Panc1 (cell line): ENCODE results near the gene CYB5R3. TPM values are rescaled to one million over a fixed set of nuclear protein-coding genes. Genes with fewer than 3 reads are reported as not detected.

Source experiments
- ATAC-seq: fragments of 200-7000 bp; cut with Tn5 transposase; 2 replicates; pipeline ENCODE4 v1.9.1; 2020; ENCODE audit warnings: mild to moderate bottlenecking, moderate library complexity
- BruUV-seq: library from RNA; stranded (reverse); fragments of 400-500 nt; replicated peaks from 2 replicates; lab custom pipeline; 2021; lab: Mats Ljungman, UMichigan
- CTCF ChIA-PET: fragments of 300-600 bp; sonication (Branson Sonifier 250); formaldehyde crosslinking; loops from one replicate; lab custom pipeline; 2022; ENCODE audit warnings: antibody characterized with exemption; lab: Charles Lee
- POLR2A ChIA-PET: fragments of 300-600 bp; sonication (Branson Sonifier 250); formaldehyde crosslinking; loops from one replicate; lab custom pipeline; 2022; ENCODE audit warnings: antibody characterized with exemption; lab: Charles Lee
- DNase-seq: peaks from one replicate; pipeline ENCODE4 v3.0.0-alpha.2; 2010; ENCODE audit warnings: low read depth, low spot score
- H3K27ac ChIP-seq: 2 replicates; pipeline ENCODE4 v1.5.1; 2011; ENCODE audit warnings: mild to moderate bottlenecking, low read length, inconsistent platforms
- H3K27me3 ChIP-seq: fragments of 200-500 bp; sonication (Bioruptor generic); 2 replicates; pipeline ENCODE4 v1.6.0; 2014; ENCODE audit warnings: low read length, inconsistent platforms; ENCODE audit not compliant: control insufficient read depth, insufficient read depth
- H3K36me3 ChIP-seq: fragments of 200-500 bp; sonication (Bioruptor generic); 2 replicates; pipeline ENCODE4 v1.5.1; 2014; ENCODE audit warnings: inconsistent platforms, mild to moderate bottlenecking, low read length, moderate library complexity; ENCODE audit not compliant: control insufficient read depth, insufficient read depth
- H3K4me1 ChIP-seq: 2 replicates; pipeline ENCODE4 v1.5.1; 2011; ENCODE audit warnings: inconsistent platforms, mild to moderate bottlenecking, low read length, moderate library complexity; ENCODE audit not compliant: control insufficient read depth, insufficient read depth
- H3K4me3 ChIP-seq, 2 experiments: 2 replicates each; pipeline ENCODE4 v1.5.1; 2011 to 2012; ENCODE audit warnings: low read depth in 2 of 2, low read length in 2 of 2, mild to moderate bottlenecking in 2 of 2, inconsistent platforms in 1 of 2, moderate library complexity in 1 of 2
- H3K9me3 ChIP-seq: fragments of 200-500 bp; sonication (Bioruptor generic); 2 replicates; pipeline ENCODE4 v1.5.1; 2014; ENCODE audit warnings: low read depth, mild to moderate bottlenecking, inconsistent platforms, low read length, moderate library complexity; ENCODE audit not compliant: control insufficient read depth, insufficient read depth
- POLR2AphosphoS5 ChIP-seq: IDR thresholded peaks from 2 replicates; pipeline ENCODE4 v1.6.1; 2012; ENCODE audit warnings: mild to moderate bottlenecking, low read depth, low read length, moderate library complexity
- SIN3A ChIP-seq: IDR thresholded peaks from 2 replicates; pipeline ENCODE4 v1.6.1; 2012; ENCODE audit warnings: low read depth, mild to moderate bottlenecking, low read length, moderate library complexity, borderline replicate concordance; ENCODE audit not compliant: insufficient read depth
- TCF7L2 ChIP-seq: IDR thresholded peaks from 2 replicates; pipeline ENCODE4 v1.6.1; 2011; ENCODE audit warnings: mild to moderate bottlenecking, low read depth, low read length, inconsistent platforms
- in situ Hi-C: cut with HindIII; loops from 2 replicates; pipeline ENCODE4 v1.10.0; 2016; ENCODE audit warnings: low sequenced_read_pairs, low pct_unique_long_range_greater_than_20kb
- intact Hi-C: fragments of 100-400 bp; cut with micrococcal nuclease; formaldehyde crosslinking; loops from one replicate; pipeline ENCODE4 v1.10.0; 2022; ENCODE audit not compliant: unreplicated experiment
- total RNA-seq: library from RNA; stranded (reverse); gene quantifications from one replicate; pipeline ENCODE4 v1.2.1, GENCODE V29; 2021; ENCODE audit not compliant: unreplicated experiment
- TF ChIP-seq, protein P1 (sequence below): fragments of 450-650 bp; IDR thresholded peaks from 2 replicates; pipeline ENCODE4 v1.5.1; 2017; ENCODE audit warnings: mild to moderate bottlenecking
- TF ChIP-seq, protein P2 (sequence below), 2 experiments: IDR thresholded peaks; 2 replicates each; pipeline ENCODE4 v1.6.1; 2011 to 2012; ENCODE audit warnings: low read depth in 2 of 2, control low read depth in 1 of 2, low read length in 1 of 2, mild to moderate bottlenecking in 1 of 2, moderate library complexity in 1 of 2; ENCODE audit not compliant: insufficient read depth in 1 of 2

CYB5R3 gene
- total RNA-seq, 1 experiment from 2014 or later, result 102 TPM

DNA sequence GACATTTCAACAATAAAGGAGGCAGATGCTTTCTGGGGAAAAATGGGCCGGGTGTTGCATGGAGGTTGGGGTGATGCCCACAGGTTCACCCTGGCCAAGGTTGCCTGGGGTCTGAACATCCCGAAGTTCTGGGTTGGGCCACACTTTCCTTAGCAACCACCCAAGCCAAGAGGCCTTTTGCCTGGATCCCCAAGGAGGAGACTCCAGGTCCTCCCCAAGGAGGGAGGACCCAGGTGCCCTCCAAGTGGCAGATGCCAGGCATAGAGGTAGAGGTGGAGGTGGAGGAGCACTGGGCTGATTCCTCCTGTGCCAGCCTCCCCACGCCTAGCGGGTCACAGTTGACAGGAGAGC lies 1.2 kb downstream of the CYB5R3 start:
- DNase-seq, result no peak
- Histone ChIP-seq H3K27me3 (no peaks in the 10 kb centered on the region), H3K9me3 (no peaks in the 10 kb centered on the region), H3K27ac (peak overlapping the region; percentile 85), H3K4me1 (no peaks in the 10 kb centered on the region; the same call in none of the 2 replicates), H3K36me3 (no peaks in the 10 kb centered on the region; the same call in 1 of the 2 replicates), H3K4me3 (peak overlapping the region; percentile 87 to 92)
- ChIA-PET CTCF (no interaction called here), POLR2A (no interaction called here)
- no peak for TF ChIP-seq SIN3A
- no TSS peak for BruUV-seq
- intact Hi-C loops (no loop called here), in situ Hi-C loops (no loop called here)
- ATAC-seq, result no peak

DNA sequence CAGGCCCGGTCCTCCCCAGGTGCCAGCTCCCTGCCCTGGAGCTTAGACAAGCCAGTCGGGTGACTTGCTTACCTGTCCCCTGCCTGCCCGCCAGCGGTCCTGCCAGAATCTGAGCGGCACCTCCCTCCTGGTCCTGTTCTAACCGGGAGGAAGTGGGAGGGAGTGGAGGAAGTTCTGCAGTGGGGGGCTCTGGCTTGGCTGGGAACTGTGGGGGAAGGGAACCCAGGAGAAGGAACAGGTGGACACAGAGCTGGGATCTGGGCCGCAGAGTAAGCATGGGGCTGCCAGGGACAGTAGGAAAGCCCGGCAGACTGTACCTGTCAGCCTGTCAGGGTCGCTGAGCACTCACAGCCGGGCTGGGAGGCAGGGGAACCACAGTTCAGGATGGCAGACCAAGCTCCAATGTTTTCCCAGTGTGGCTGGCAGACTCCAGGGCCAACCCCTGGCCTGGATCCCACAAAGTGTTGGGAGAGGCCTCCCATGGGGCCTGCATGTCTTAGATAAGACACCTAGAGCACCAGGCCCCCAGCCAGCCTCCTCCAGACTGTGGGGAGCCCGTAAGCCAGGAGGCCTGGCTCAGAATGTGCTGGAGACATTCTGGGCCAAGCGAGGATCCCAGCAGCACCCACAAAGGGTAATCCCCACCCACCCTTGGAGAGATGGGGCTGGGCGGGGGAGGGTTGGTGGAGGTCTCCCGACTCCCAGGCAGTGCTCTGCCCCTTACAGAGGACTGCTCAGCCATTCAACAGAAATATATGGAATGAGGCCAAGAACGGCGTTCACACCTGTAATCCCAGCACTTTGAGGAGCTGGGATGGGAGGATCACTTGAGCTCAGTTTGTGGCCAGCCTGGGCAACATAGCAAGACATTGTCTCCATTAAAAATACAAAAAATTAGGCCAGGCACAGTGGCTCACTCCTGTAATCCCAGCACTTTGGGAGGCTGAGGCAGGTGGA lies 2.3 kb downstream of the CYB5R3 start:
- Histone ChIP-seq H3K4me3 (no peak overlapping the region), H3K4me1 (no peaks in the 10 kb centered on the region; the same call in none of the 2 replicates), H3K36me3 (no peaks in the 10 kb centered on the region; the same call in 1 of the 2 replicates), H3K27ac (no peak overlapping the region), H3K9me3 (no peaks in the 10 kb centered on the region), H3K27me3 (no peaks in the 10 kb centered on the region)
- DNase-seq (no peak), ATAC-seq (no peak)
- ChIA-PET POLR2A (no interaction called here), CTCF (no interaction called here)
- in situ Hi-C loops (no loop called here), intact Hi-C loops (no loop called here)
- TF ChIP-seq TCF7L2 (no peak), POLR2AphosphoS5 (no peak), SIN3A (no peak)
- TF ChIP-seq, protein P1, sequence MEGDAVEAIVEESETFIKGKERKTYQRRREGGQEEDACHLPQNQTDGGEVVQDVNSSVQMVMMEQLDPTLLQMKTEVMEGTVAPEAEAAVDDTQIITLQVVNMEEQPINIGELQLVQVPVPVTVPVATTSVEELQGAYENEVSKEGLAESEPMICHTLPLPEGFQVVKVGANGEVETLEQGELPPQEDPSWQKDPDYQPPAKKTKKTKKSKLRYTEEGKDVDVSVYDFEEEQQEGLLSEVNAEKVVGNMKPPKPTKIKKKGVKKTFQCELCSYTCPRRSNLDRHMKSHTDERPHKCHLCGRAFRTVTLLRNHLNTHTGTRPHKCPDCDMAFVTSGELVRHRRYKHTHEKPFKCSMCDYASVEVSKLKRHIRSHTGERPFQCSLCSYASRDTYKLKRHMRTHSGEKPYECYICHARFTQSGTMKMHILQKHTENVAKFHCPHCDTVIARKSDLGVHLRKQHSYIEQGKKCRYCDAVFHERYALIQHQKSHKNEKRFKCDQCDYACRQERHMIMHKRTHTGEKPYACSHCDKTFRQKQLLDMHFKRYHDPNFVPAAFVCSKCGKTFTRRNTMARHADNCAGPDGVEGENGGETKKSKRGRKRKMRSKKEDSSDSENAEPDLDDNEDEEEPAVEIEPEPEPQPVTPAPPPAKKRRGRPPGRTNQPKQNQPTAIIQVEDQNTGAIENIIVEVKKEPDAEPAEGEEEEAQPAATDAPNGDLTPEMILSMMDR, result no peak
- TF ChIP-seq, protein P2, sequence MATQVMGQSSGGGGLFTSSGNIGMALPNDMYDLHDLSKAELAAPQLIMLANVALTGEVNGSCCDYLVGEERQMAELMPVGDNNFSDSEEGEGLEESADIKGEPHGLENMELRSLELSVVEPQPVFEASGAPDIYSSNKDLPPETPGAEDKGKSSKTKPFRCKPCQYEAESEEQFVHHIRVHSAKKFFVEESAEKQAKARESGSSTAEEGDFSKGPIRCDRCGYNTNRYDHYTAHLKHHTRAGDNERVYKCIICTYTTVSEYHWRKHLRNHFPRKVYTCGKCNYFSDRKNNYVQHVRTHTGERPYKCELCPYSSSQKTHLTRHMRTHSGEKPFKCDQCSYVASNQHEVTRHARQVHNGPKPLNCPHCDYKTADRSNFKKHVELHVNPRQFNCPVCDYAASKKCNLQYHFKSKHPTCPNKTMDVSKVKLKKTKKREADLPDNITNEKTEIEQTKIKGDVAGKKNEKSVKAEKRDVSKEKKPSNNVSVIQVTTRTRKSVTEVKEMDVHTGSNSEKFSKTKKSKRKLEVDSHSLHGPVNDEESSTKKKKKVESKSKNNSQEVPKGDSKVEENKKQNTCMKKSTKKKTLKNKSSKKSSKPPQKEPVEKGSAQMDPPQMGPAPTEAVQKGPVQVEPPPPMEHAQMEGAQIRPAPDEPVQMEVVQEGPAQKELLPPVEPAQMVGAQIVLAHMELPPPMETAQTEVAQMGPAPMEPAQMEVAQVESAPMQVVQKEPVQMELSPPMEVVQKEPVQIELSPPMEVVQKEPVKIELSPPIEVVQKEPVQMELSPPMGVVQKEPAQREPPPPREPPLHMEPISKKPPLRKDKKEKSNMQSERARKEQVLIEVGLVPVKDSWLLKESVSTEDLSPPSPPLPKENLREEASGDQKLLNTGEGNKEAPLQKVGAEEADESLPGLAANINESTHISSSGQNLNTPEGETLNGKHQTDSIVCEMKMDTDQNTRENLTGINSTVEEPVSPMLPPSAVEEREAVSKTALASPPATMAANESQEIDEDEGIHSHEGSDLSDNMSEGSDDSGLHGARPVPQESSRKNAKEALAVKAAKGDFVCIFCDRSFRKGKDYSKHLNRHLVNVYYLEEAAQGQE (IDR thresholded peaks at IDR 0.05; ENCODE audit: insufficient read depth in 1 of 2, low read depth in 2 of 2, low read length in 1 of 2), result no peak
- no TSS peak for BruUV-seq
